NCI-H2227 (cell line): Measurements from ENCODE around the gene AMT.
"Not testable (repeated sequence)": the region's sequence is repeated elsewhere in the genome, so short reads cannot be mapped to it uniquely, and the experiment has no call there.

Experiments used
- DNase-seq: peaks from one replicate; lab custom pipeline; 2025; ENCODE audit not compliant: unreplicated experiment; lab: John Stamatoyannopoulos, UW

Gene AMT

DNA sequence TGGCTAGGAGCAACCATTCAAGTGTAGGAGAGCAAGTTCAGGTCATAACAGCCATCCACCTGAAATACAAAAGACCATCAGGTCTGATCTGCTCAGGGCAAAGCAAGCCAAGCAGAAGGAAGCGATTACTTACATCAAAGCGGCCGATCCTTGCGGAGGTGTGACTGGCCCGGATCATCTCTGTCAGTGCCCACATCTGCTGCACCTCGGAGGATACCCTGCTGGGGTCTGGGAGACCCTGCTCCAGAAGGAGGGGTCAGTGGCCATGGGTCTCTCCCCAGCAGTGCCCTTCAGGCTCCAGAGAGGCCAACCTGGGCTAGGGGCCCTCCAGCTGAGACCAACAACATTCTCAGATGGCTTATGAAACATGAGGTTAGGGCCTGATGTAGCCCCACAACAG, 2.5 kb upstream of the AMT start:
- no peak for DNase-seq

GRCh38 chr3:49421890-49422378, 339 bp downstream of the AMT start:
- DNase-seq, result no peak

- no peak for DNase-seq
Measured at GRCh38 chr3:49417516-49418120, 4.7 kb downstream of the AMT start.

GRCh38 chr3:49416867-49417266, 5.4 kb downstream of the AMT start:
- no peak for DNase-seq

- no peak for DNase-seq
Measured at GRCh38 chr3:49415931-49416601, 6.2 kb downstream of the AMT start.

DNA sequence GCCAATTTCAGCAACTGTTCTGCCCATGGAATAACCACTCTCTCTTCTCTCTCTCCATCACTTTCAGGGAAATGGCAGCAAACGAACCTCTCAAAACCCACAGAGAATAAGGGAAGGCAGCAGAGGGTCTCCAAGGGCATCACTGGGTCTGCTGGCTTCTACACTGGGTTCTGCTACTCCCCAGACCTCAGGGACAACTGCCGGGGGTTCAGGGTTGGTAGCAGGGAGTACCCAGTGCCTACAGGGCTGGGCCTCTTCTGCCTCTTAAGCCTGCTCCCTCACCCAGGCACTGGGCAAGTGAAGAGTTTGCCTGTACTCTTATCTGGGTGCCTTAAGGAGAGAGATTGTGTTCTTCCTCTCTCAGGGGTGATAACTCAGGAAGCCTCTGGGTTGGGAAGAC, 7.5 kb downstream of the AMT start:
- no peak for DNase-seq

DNA sequence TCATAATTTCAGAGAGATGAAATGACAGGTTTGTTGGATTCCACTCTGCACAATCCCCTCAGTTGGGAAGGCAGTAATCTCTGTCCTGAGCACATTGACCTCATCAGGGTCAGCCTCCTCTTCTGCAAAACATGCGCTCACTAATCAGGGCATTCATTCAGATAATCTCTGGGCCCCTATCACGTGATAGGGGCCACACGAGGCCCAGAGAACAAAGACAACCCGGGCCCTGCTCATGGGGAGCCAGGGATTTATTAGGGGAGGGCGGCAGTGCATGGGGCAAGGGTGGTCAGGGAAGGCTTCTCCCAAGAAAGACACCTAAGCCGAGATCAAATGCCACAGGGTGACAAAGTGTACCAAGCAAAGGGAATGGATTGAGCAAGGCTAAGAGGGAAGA, 8.9 kb downstream of the AMT start:
- no peak for DNase-seq

- no peak for DNase-seq
Measured at GRCh38 chr3:49412632-49413337, 9.5 kb downstream of the AMT start.

- peak; percentile 98 for DNase-seq
Measured at GRCh38 chr3:49411968-49412631, 10.2 kb downstream of the AMT start, which contains the start of the genes RHOA and TCTA. RHOA (minus strand) TSS chr3:49411976; CDS start chr3:49375589, 36,387 bp downstream. TCTA (plus strand) TSS chr3:49412423; CDS start chr3:49412427, 4 bp downstream.

DNA sequence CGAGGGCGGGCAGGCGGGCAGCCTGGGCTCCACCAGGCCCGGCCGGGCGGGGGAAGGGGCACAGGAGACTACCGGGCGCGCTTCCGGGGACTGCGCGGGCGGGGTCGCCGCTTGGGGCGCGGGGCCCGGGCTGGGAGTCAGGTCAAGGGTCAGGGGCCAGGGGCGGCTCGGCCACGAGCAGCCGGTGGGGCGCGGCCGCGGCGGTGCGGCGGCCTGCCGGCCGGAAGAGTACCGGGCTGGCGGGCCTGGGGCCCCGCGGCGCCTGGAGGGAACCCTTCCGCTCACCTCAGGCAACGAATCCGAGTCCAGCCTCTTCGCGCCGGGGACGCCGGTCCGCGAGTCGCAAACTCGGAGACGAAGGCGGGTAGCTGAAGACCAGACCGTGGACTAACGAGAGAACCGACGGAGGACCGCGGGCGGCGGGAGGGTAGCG, 10.7 kb downstream of the AMT start:
- no peak for DNase-seq

GRCh38 chr3:49410846-49411534, 11.3 kb downstream of the AMT start:
- peak; percentile 16 for DNase-seq

DNA sequence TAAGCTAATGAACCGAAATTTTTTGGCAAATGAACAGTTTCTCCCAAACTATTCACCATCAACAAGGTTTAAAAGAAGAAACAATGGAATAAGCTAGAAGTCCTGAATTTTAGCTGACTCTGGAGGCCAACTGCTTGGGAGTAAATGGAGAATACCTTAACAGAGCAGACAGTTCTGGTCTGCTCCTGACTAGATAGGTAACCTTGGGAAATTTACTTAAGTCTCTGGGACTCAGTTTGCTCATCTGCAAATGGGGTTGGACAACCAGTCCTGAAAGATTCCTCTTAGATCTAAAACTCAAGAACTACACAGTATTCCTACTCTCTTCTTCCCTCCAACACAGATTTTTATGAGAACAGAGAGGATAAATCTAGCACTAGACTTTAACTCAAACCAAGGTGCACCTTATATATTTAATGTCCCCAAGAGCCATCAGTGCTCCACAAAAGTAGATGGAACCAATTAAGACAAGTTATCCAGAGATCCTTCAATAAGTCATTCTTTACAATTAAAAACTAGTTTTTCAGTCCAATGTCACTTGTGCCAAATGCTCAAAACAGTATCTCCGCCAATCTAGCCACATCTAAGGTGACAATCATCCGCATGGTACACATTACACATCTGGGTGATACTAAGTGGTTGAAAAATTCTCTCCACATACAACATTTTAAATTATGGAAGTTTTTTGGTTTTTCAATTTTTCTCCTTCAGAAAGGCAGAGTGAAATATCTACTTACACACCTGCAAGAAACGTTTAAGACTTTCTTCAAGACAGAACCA, 12.0 kb downstream of the AMT start:
- DNase-seq, result no peak

- DNase-seq, result no peak
Measured at GRCh38 chr3:49406571-49407565, 15.4 kb downstream of the AMT start.

- DNase-seq, result not testable (repeated sequence)
Measured at GRCh38 chr3:49405570-49405969, 16.7 kb downstream of the AMT start.

DNA sequence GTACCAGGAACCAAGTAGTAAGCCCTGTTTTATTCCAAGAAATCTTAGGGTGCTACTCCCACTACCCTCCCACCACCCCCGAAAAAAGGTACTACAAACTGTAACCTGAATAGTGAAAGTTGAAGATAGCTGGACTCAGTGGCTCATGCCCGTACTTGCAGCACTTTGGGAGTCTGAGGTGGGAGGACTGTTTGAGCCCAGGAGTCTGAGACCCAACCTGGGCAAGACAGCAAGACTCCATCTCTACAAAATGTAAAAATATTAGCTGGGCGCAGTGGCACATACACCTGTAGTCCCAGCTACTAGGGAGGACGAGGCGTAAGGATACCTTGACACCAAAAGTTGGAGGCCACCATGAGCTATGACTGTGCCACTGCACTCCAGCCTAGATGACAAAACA, 18.4 kb downstream of the AMT start:
- no peak for DNase-seq

- DNase-seq, result no peak
Measured at GRCh38 chr3:49401766-49402165, 20.5 kb downstream of the AMT start.

DNA sequence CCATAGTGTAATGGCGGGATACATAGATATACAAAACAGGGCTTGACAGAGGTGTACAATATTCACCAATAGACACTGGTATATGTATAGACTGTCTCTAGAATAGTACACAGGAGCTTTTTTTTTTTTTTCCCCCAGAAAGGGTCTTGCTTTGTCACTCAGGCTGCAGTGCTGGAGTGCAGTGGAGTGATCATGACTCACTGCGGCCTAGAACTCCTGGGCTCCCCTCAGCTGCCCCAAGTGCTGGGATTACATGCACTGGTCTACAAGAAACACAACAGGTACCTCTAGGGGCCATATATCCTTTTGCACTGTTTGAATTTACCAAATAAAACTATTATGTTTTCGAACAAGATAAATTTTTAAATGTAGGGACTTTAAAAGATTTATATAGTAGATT, 22.8 kb downstream of the AMT start:
- no peak for DNase-seq

DNA sequence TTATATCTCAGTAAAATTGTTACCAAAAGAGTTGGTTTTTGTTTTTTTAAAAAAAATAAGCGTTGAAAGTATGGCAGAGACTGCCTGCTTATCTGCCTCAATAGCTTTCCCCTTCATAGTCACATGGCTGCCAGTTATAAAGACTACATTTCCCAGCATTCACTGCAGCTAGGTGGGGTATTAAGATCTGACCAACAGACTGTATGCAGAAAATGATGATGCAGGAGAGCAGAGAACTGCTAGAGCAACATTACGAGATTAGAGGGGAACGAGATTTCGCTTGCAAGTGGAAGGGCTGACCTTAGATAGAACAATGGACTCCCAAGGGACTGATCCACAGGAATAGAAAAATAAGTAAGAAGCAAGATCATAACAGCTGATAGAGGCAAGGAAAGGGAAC, 24.8 kb downstream of the AMT start:
- DNase-seq, result peak; percentile 24

- not testable (repeated sequence) for DNase-seq
Measured at GRCh38 chr3:49391310-49391709, 31.0 kb downstream of the AMT start.
